K562 (cell line): Measurements from ENCODE around the gene USP24. TPM values are rescaled to one million over a fixed set of nuclear protein-coding genes. Genes with fewer than 3 reads are reported as not detected.

ENCODE experiments used
- CEBPG ChIP-seq, 3 experiments: fragments of 200-800 bp in 1 of 3; sonication (Bioruptor generic) in 1 of 3; sonication (generic) in 1 of 3; formaldehyde crosslinking in 1 of 3; IDR thresholded peaks in 2 of 3; conservative IDR thresholded peaks in 1 of 3; 2 replicates each; pipeline versions ENCODE4 v1.6.1 to v1.8.0; 2016 to 2022; ENCODE audit warnings: missing compliant biosample characterization in 2 of 3, missing genetic modification characterization in 2 of 3, mild to moderate bottlenecking in 1 of 3, missing genetic modification reagents in 1 of 3
- NEUROD1 ChIP-seq: fragments of 150-350 bp; IDR thresholded peaks from 2 replicates; pipeline ENCODE4 v1.6.1; 2014; ENCODE audit warnings: borderline replicate concordance, low read length, low read depth; ENCODE audit not compliant: partially characterized antibody
- RUNX1 ChIP-seq: sonication (generic); IDR thresholded peaks from 2 replicates; pipeline ENCODE4 v1.6.1; 2016; ENCODE audit warnings: antibody characterized with exemption, low read depth
- SNIP1 ChIP-seq: fragments of 450-650 bp; IDR thresholded peaks from 2 replicates; pipeline ENCODE4 v1.7.1; 2017; ENCODE audit warnings: low read depth, mild to moderate bottlenecking
- polyA plus RNA-seq, 8 experiments: library from polyadenylated mRNA; depleted of rRNA in 4 of 8; stranded (reverse) in 5 of 8; unstranded in 3 of 8; fragments of >200 nt; fragmentation: Nextera tagmentation in 2 of 8; fragmentation: Illumina TruSeq in 1 of 8; extraction: Ambion mirVana in 2 of 8; extraction: Trizol in 1 of 8; gene quantifications; 2 replicates each; pipeline versions ENCODE4 v1.2.1 to v1.2.3, GENCODE V29; 2011 to 2014; ENCODE audit warnings: inconsistent platforms in 1 of 8, missing spikeins in 1 of 8
- total RNA-seq, 7 experiments: library from RNA; depleted of rRNA in 6 of 7; stranded (reverse); fragments of >200 nt in 6 of 7; fragmentation: Illumina TruSeq in 2 of 7; extraction: Trizol in 2 of 7; gene quantifications; 2 replicates each; pipeline versions ENCODE4 v1.2.1 to v1.2.3, GENCODE V29; 2011 to 2021; ENCODE audit warnings: low replicate concordance in 1 of 7
- TF ChIP-seq, protein P1 (sequence below): fragments of 200-800 bp; sonication (Bioruptor generic); IDR thresholded peaks from 2 replicates; pipeline ENCODE4 v1.6.1; 2016; ENCODE audit warnings: missing genetic modification characterization, missing compliant biosample characterization
- TF ChIP-seq, protein P2 (sequence below), 2 experiments: fragments of 450-650 bp in 1 of 2; IDR thresholded peaks; 2 replicates each; pipeline ENCODE4 v1.6.1; 2011 to 2017; ENCODE audit warnings: low read depth in 2 of 2, antibody characterized with exemption in 1 of 2, borderline replicate concordance in 1 of 2, low read length in 1 of 2, mild to moderate bottlenecking in 1 of 2, mixed read lengths in 1 of 2; ENCODE audit not compliant: control insufficient read depth in 1 of 2
- TF ChIP-seq, protein P3 (sequence below): fragments of 200-400 bp; formaldehyde crosslinking; IDR thresholded peaks from 2 replicates; pipeline ENCODE4 v1.6.1; 2017; ENCODE audit warnings: mild to moderate bottlenecking, low read depth, low read length, moderate library complexity
- TF ChIP-seq, protein P4 (sequence below): sonication (generic); formaldehyde crosslinking; IDR thresholded peaks from 2 replicates; pipeline ENCODE4 v1.4.0; 2020; ENCODE audit warnings: mild to moderate bottlenecking, missing genetic modification reagents
- TF ChIP-seq, protein P5 (sequence below): sonication (generic); formaldehyde crosslinking; IDR thresholded peaks from 2 replicates; pipeline ENCODE4 v1.5.0; 2020; ENCODE audit warnings: missing genetic modification reagents

USP24 gene
- total and polyA plus RNA-seq, 9 of the 15 experiments (the other 6 are each of a cell fraction or from before 2014, with no cell fraction given): 7.7 to 62.6 (median 36.8) TPM

DNA sequence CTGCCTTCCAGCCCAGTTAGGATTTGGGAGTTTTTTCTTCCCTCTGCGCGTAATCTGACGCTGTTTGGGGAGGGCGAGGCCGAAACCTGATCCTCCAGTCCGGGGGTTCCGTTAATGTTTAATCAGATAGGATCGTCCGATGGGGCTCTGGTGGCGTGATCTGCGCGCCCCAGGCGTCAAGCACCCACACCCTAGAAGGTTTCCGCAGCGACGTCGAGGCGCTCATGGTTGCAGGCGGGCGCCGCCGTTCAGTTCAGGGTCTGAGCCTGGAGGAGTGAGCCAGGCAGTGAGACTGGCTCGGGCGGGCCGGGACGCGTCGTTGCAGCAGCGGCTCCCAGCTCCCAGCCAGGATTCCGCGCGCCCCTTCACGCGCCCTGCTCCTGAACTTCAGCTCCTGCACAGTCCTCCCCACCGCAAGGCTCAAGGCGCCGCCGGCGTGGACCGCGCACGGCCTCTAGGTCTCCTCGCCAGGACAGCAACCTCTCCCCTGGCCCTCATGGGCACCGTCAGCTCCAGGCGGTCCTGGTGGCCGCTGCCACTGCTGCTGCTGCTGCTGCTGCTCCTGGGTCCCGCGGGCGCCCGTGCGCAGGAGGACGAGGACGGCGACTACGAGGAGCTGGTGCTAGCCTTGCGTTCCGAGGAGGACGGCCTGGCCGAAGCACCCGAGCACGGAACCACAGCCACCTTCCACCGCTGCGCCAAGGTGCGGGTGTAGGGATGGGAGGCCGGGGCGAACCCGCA, 175.7 kb downstream of the USP24 start, which contains the start of gene PCSK9 (continued):
- TF ChIP-seq, protein P1, sequence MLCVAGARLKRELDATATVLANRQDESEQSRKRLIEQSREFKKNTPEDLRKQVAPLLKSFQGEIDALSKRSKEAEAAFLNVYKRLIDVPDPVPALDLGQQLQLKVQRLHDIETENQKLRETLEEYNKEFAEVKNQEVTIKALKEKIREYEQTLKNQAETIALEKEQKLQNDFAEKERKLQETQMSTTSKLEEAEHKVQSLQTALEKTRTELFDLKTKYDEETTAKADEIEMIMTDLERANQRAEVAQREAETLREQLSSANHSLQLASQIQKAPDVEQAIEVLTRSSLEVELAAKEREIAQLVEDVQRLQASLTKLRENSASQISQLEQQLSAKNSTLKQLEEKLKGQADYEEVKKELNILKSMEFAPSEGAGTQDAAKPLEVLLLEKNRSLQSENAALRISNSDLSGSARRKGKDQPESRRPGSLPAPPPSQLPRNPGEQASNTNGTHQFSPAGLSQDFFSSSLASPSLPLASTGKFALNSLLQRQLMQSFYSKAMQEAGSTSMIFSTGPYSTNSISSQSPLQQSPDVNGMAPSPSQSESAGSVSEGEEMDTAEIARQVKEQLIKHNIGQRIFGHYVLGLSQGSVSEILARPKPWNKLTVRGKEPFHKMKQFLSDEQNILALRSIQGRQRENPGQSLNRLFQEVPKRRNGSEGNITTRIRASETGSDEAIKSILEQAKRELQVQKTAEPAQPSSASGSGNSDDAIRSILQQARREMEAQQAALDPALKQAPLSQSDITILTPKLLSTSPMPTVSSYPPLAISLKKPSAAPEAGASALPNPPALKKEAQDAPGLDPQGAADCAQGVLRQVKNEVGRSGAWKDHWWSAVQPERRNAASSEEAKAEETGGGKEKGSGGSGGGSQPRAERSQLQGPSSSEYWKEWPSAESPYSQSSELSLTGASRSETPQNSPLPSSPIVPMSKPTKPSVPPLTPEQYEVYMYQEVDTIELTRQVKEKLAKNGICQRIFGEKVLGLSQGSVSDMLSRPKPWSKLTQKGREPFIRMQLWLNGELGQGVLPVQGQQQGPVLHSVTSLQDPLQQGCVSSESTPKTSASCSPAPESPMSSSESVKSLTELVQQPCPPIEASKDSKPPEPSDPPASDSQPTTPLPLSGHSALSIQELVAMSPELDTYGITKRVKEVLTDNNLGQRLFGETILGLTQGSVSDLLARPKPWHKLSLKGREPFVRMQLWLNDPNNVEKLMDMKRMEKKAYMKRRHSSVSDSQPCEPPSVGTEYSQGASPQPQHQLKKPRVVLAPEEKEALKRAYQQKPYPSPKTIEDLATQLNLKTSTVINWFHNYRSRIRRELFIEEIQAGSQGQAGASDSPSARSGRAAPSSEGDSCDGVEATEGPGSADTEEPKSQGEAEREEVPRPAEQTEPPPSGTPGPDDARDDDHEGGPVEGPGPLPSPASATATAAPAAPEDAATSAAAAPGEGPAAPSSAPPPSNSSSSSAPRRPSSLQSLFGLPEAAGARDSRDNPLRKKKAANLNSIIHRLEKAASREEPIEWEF (CRISPR knock-in tag): no peak
- TF ChIP-seq RUNX1 (no peak), CEBPG (CRISPR knock-in tag; IDR thresholded peaks at IDR 0.05) (no peak), CEBPG (tag; conservative IDR thresholded peaks at IDR 0.05 in 1 of 2, IDR thresholded peaks at IDR 0.05 in 1 of 2) (no peak), NEUROD1 (peak; percentile 39), SNIP1 (no peak)
- TF ChIP-seq, protein P2, sequence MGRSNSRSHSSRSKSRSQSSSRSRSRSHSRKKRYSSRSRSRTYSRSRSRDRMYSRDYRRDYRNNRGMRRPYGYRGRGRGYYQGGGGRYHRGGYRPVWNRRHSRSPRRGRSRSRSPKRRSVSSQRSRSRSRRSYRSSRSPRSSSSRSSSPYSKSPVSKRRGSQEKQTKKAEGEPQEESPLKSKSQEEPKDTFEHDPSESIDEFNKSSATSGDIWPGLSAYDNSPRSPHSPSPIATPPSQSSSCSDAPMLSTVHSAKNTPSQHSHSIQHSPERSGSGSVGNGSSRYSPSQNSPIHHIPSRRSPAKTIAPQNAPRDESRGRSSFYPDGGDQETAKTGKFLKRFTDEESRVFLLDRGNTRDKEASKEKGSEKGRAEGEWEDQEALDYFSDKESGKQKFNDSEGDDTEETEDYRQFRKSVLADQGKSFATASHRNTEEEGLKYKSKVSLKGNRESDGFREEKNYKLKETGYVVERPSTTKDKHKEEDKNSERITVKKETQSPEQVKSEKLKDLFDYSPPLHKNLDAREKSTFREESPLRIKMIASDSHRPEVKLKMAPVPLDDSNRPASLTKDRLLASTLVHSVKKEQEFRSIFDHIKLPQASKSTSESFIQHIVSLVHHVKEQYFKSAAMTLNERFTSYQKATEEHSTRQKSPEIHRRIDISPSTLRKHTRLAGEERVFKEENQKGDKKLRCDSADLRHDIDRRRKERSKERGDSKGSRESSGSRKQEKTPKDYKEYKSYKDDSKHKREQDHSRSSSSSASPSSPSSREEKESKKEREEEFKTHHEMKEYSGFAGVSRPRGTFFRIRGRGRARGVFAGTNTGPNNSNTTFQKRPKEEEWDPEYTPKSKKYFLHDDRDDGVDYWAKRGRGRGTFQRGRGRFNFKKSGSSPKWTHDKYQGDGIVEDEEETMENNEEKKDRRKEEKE (IDR thresholded peaks at IDR 0.05; ENCODE audit: borderline replicate concordance in 1 of 2, control insufficient read depth in 1 of 2, low read depth in 2 of 2, low read length in 1 of 2): no peak
- TF ChIP-seq, protein P3, sequence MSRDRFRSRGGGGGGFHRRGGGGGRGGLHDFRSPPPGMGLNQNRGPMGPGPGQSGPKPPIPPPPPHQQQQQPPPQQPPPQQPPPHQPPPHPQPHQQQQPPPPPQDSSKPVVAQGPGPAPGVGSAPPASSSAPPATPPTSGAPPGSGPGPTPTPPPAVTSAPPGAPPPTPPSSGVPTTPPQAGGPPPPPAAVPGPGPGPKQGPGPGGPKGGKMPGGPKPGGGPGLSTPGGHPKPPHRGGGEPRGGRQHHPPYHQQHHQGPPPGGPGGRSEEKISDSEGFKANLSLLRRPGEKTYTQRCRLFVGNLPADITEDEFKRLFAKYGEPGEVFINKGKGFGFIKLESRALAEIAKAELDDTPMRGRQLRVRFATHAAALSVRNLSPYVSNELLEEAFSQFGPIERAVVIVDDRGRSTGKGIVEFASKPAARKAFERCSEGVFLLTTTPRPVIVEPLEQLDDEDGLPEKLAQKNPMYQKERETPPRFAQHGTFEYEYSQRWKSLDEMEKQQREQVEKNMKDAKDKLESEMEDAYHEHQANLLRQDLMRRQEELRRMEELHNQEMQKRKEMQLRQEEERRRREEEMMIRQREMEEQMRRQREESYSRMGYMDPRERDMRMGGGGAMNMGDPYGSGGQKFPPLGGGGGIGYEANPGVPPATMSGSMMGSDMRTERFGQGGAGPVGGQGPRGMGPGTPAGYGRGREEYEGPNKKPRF: no peak
- TF ChIP-seq, protein P4, sequence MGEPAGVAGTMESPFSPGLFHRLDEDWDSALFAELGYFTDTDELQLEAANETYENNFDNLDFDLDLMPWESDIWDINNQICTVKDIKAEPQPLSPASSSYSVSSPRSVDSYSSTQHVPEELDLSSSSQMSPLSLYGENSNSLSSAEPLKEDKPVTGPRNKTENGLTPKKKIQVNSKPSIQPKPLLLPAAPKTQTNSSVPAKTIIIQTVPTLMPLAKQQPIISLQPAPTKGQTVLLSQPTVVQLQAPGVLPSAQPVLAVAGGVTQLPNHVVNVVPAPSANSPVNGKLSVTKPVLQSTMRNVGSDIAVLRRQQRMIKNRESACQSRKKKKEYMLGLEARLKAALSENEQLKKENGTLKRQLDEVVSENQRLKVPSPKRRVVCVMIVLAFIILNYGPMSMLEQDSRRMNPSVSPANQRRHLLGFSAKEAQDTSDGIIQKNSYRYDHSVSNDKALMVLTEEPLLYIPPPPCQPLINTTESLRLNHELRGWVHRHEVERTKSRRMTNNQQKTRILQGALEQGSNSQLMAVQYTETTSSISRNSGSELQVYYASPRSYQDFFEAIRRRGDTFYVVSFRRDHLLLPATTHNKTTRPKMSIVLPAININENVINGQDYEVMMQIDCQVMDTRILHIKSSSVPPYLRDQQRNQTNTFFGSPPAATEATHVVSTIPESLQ (CRISPR knock-in tag): peak; percentile 93
- TF ChIP-seq, protein P5, sequence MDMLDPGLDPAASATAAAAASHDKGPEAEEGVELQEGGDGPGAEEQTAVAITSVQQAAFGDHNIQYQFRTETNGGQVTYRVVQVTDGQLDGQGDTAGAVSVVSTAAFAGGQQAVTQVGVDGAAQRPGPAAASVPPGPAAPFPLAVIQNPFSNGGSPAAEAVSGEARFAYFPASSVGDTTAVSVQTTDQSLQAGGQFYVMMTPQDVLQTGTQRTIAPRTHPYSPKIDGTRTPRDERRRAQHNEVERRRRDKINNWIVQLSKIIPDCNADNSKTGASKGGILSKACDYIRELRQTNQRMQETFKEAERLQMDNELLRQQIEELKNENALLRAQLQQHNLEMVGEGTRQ (CRISPR knock-in tag): no peak
